ENCODE measurements around the gene GPR137C.

GPR137C gene

GRCh38 chr14:52650774-52651173 lies 98.1 kb downstream of the GPR137C start:
- no peak overlapping the region for H3K4me3 ChIP-seq (replicated peaks; ENCODE audit: insufficient read depth, low read length)
- H3K27ac ChIP-seq (replicated peaks), result no peak overlapping the region
- DNase-seq (ENCODE audit: low read depth in 1 of 2, low spot score in 1 of 2), result no peak
- no peaks in the 10 kb centered on the region for H3K27me3 ChIP-seq (ENCODE audit: insufficient read depth, poor library complexity, severe bottlenecking)
- no peak for TF ChIP-seq SPI1 (IDR thresholded peaks at IDR 0.05; ENCODE audit: borderline replicate concordance, low read depth)
- TF ChIP-seq GABPA (IDR thresholded peaks at IDR 0.05; ENCODE audit: low read depth), result no peak
- TF ChIP-seq POLR2AphosphoS5 (IDR thresholded peaks at IDR 0.05; ENCODE audit: low read depth), result no peak
- TF ChIP-seq, protein P1, sequence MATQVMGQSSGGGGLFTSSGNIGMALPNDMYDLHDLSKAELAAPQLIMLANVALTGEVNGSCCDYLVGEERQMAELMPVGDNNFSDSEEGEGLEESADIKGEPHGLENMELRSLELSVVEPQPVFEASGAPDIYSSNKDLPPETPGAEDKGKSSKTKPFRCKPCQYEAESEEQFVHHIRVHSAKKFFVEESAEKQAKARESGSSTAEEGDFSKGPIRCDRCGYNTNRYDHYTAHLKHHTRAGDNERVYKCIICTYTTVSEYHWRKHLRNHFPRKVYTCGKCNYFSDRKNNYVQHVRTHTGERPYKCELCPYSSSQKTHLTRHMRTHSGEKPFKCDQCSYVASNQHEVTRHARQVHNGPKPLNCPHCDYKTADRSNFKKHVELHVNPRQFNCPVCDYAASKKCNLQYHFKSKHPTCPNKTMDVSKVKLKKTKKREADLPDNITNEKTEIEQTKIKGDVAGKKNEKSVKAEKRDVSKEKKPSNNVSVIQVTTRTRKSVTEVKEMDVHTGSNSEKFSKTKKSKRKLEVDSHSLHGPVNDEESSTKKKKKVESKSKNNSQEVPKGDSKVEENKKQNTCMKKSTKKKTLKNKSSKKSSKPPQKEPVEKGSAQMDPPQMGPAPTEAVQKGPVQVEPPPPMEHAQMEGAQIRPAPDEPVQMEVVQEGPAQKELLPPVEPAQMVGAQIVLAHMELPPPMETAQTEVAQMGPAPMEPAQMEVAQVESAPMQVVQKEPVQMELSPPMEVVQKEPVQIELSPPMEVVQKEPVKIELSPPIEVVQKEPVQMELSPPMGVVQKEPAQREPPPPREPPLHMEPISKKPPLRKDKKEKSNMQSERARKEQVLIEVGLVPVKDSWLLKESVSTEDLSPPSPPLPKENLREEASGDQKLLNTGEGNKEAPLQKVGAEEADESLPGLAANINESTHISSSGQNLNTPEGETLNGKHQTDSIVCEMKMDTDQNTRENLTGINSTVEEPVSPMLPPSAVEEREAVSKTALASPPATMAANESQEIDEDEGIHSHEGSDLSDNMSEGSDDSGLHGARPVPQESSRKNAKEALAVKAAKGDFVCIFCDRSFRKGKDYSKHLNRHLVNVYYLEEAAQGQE (IDR thresholded peaks at IDR 0.05; ENCODE audit: insufficient replicate concordance, low read depth), result no peak
- TF ChIP-seq, protein P2, sequence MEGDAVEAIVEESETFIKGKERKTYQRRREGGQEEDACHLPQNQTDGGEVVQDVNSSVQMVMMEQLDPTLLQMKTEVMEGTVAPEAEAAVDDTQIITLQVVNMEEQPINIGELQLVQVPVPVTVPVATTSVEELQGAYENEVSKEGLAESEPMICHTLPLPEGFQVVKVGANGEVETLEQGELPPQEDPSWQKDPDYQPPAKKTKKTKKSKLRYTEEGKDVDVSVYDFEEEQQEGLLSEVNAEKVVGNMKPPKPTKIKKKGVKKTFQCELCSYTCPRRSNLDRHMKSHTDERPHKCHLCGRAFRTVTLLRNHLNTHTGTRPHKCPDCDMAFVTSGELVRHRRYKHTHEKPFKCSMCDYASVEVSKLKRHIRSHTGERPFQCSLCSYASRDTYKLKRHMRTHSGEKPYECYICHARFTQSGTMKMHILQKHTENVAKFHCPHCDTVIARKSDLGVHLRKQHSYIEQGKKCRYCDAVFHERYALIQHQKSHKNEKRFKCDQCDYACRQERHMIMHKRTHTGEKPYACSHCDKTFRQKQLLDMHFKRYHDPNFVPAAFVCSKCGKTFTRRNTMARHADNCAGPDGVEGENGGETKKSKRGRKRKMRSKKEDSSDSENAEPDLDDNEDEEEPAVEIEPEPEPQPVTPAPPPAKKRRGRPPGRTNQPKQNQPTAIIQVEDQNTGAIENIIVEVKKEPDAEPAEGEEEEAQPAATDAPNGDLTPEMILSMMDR (IDR thresholded peaks at IDR 0.05; ENCODE audit: insufficient read depth, low read length), result no peak

DNA sequence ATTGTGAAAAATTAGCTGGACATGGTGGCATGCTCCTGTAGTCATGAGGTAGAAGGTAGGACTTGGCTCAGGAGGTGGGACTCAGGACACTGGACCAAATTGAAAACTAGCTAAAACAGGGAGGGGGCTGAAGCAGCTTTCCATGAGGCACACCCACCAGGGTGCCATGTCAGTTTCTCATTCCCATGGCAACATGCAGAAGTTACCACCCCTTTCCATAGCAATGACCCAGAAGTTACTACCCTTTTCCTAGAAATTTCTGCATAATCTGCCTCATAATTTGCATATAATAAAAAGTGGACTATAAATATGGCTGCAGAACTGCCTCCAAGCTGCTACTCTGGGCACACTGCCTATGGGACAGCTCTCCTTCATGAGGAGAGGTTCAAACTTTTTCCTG lies 104.3 kb downstream of the GPR137C start:
- Histone ChIP-seq H3K27ac (replicated peaks) (no peak overlapping the region), H3K27me3 (ENCODE audit: insufficient read depth, poor library complexity, severe bottlenecking) (no peaks in the 10 kb centered on the region), H3K4me3 (replicated peaks; ENCODE audit: insufficient read depth, low read length) (no peak overlapping the region)
- no peak for DNase-seq (ENCODE audit: low read depth in 1 of 2, low spot score in 1 of 2)
- TF ChIP-seq, protein P1 (IDR thresholded peaks at IDR 0.05; ENCODE audit: insufficient replicate concordance, low read depth), result no peak
- no peak for TF ChIP-seq GABPA (IDR thresholded peaks at IDR 0.05; ENCODE audit: low read depth)
- no peak for TF ChIP-seq POLR2AphosphoS5 (IDR thresholded peaks at IDR 0.05; ENCODE audit: low read depth)
- TF ChIP-seq, protein P2 (IDR thresholded peaks at IDR 0.05; ENCODE audit: insufficient read depth, low read length), result no peak
- TF ChIP-seq SPI1 (IDR thresholded peaks at IDR 0.05; ENCODE audit: borderline replicate concordance, low read depth), result no peak

DNA sequence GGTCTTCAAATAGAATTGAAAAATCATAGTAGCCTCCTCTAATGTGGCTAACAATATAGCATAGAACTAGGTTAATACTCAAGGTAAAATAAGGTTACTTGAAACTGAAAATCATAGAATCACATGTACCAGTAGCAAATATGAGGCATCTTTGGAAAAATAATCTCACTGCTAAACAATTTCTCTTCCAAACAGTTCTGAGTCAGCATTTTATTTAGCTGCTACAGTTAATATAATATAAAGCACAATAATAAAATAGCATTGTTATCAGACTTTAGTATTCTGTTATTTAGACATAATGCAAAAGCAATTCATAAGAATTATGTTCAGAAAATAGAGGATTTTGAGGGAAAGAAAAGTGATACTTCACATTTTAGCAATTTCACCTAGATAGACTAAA lies 107.7 kb downstream of the GPR137C start:
- TF ChIP-seq POLR2AphosphoS5 (IDR thresholded peaks at IDR 0.05; ENCODE audit: low read depth), result no peak
- TF ChIP-seq, protein P1 (IDR thresholded peaks at IDR 0.05; ENCODE audit: insufficient replicate concordance, low read depth), result no peak
- TF ChIP-seq, protein P2 (IDR thresholded peaks at IDR 0.05; ENCODE audit: insufficient read depth, low read length), result no peak
- no peak for TF ChIP-seq GABPA (IDR thresholded peaks at IDR 0.05; ENCODE audit: low read depth)
- TF ChIP-seq SPI1 (IDR thresholded peaks at IDR 0.05; ENCODE audit: borderline replicate concordance, low read depth), result no peak
- DNase-seq (ENCODE audit: low read depth in 1 of 2, low spot score in 1 of 2), result no peak
- Histone ChIP-seq H3K27me3 (ENCODE audit: insufficient read depth, poor library complexity, severe bottlenecking) (no peaks in the 10 kb centered on the region), H3K4me3 (replicated peaks; ENCODE audit: insufficient read depth, low read length) (no peak overlapping the region), H3K27ac (replicated peaks) (no peak overlapping the region)
